HepG2 (cell line): ENCODE data around the gene ATP8A2. TPM values are rescaled to one million over a fixed set of nuclear protein-coding genes. Genes with fewer than 3 reads are reported as not detected.

Experiments used
- ATAC-seq: fragments of 200-7000 bp; cut with Tn5 transposase; 3 replicates; pipeline ENCODE4 v1.9.1; 2020; ENCODE audit warnings: mild to moderate bottlenecking, moderate library complexity
- BruUV-seq: library from RNA; stranded (reverse); fragments of 400-500 nt; replicated peaks from 2 replicates; lab custom pipeline; 2021; lab: Mats Ljungman, UMichigan
- CTCF ChIA-PET: fragments of 300-600 bp; formaldehyde crosslinking; extraction: SDS; loops from one replicate; lab custom pipeline; 2021; ENCODE audit warnings: low total read pairs, inconsistent platforms, low intra/inter-chr PET ratio; lab: Yijun Ruan, JAX
- POLR2A ChIA-PET: fragments of 350-600 bp; sonication (Branson Sonifier 250); formaldehyde crosslinking; loops from one replicate; lab custom pipeline; 2020; ENCODE audit warnings: antibody characterized with exemption, inconsistent platforms; lab: Yijun Ruan, JAX
- DNase-seq: peaks from one replicate; pipeline ENCODE4 v3.0.0-alpha.2; 2015; ENCODE audit warnings: low spot score
- FAIRE-seq: peaks from 3 replicates; lab custom pipeline; 2011; peaks lifted over from hg19 to GRCh38; lab: Jason Lieb, UNC
- H2AFZ ChIP-seq: one replicate; pipeline ENCODE4 v1.6.1; 2011; ENCODE audit warnings: low read length, inconsistent platforms
- H3K27ac ChIP-seq: fragments of 300-600 bp; 3 replicates; pipeline ENCODE4 v1.8.0; 2011; ENCODE audit warnings: mixed run types, mild to moderate bottlenecking, mixed read lengths, low read length, inconsistent platforms; ENCODE audit not compliant: insufficient read depth; ENCODE audit errors: extremely low read length
- H3K27me3 ChIP-seq, 2 experiments: fragments of 200-600 bp in 1 of 2; 2 replicates in 1 of 2; 3 replicates in 1 of 2; pipeline versions ENCODE4 v1.6.0 to v1.8.0; 2011; ENCODE audit warnings: low read length in 2 of 2, mild to moderate bottlenecking in 2 of 2, moderate library complexity in 2 of 2, inconsistent platforms in 1 of 2; ENCODE audit not compliant: insufficient read depth in 2 of 2, control insufficient read depth in 1 of 2
- H3K36me3 ChIP-seq, 2 experiments: fragments of 200-600 bp in 1 of 2; replicated peaks in 1 of 2; 2 replicates in 1 of 2; 3 replicates in 1 of 2; pipeline versions ENCODE4 v1.5.1 to v1.8.0; 2011; ENCODE audit warnings: low read length in 2 of 2, inconsistent platforms in 1 of 2; ENCODE audit not compliant: insufficient read depth in 2 of 2, control insufficient read depth in 1 of 2
- H3K4me1 ChIP-seq: 2 replicates; pipeline ENCODE4 v1.5.1; 2012; ENCODE audit warnings: low read length, inconsistent platforms; ENCODE audit not compliant: insufficient read depth
- H3K4me2 ChIP-seq: 2 replicates; pipeline ENCODE4 v1.6.0; 2011; ENCODE audit warnings: low read depth, low read length, inconsistent platforms
- H3K4me3 ChIP-seq, 3 experiments: fragments of 200-600 bp in 1 of 3; sonication (generic), shearing (Covaris generic) in 1 of 3; replicated peaks in 1 of 3; 2 replicates each; pipeline ENCODE4 v1.5.1; 2011 to 2016; ENCODE audit warnings: low read length in 3 of 3, inconsistent platforms in 2 of 3, low read depth in 2 of 3, mild to moderate bottlenecking in 2 of 3, control low read depth in 1 of 3, mixed read lengths in 1 of 3; ENCODE audit not compliant: insufficient read depth in 1 of 3
- H3K79me2 ChIP-seq: one replicate; pipeline ENCODE4 v1.6.1; 2011; ENCODE audit warnings: low read length, inconsistent platforms; ENCODE audit not compliant: insufficient read depth
- H3K9ac ChIP-seq: 2 replicates; pipeline ENCODE4 v1.6.0; 2011; ENCODE audit warnings: mild to moderate bottlenecking, low read depth, low read length, inconsistent platforms; ENCODE audit not compliant: insufficient read depth
- H3K9me3 ChIP-seq: 2 replicates; pipeline ENCODE4 v1.5.1; 2012; ENCODE audit warnings: mild to moderate bottlenecking, low read length
- H4K20me1 ChIP-seq: 2 replicates; pipeline ENCODE4 v1.6.0; 2011; ENCODE audit warnings: inconsistent platforms, mild to moderate bottlenecking, low read length, moderate library complexity; ENCODE audit not compliant: insufficient read depth
- CREBL2 ChIP-seq: sonication (generic); formaldehyde crosslinking; IDR thresholded peaks from 2 replicates; pipeline ENCODE4 v1.8.1; 2023; ENCODE audit warnings: missing genetic modification reagents, mild to moderate bottlenecking, borderline replicate concordance
- IRF9 ChIP-seq: sonication (generic); formaldehyde crosslinking; IDR thresholded peaks from 2 replicates; pipeline ENCODE4 v1.8.0; 2022; ENCODE audit warnings: missing genetic modification reagents, mild to moderate bottlenecking, borderline replicate concordance
- KLF6 ChIP-seq: IDR thresholded peaks from 2 replicates; pipeline ENCODE4 v1.8.0; 2016; ENCODE audit warnings: missing biosample characterization, missing genetic modification reagents
- MZF1 ChIP-seq: sonication (generic); formaldehyde crosslinking; IDR thresholded peaks from 2 replicates; pipeline ENCODE4 v1.8.1; 2023; ENCODE audit warnings: mild to moderate bottlenecking, missing genetic modification reagents, borderline replicate concordance
- NONO ChIP-seq, 2 experiments: fragments of 450-650 bp in 1 of 2; sonication (generic) in 1 of 2; formaldehyde crosslinking in 1 of 2; IDR thresholded peaks in 1 of 2; conservative IDR thresholded peaks in 1 of 2; 2 replicates each; pipeline versions ENCODE4 v1.6.1 to v1.8.0; 2017 to 2022; ENCODE audit warnings: mild to moderate bottlenecking in 1 of 2, missing genetic modification reagents in 1 of 2, moderate library complexity in 1 of 2
- NR2F6 ChIP-seq, 2 experiments: IDR thresholded peaks; 2 replicates each; pipeline ENCODE4 v1.6.1; 2016; ENCODE audit warnings: antibody characterized with exemption in 1 of 2, mild to moderate bottlenecking in 1 of 2
- SAFB2 ChIP-seq: sonication (generic); formaldehyde crosslinking; IDR thresholded peaks from 2 replicates; pipeline ENCODE4 v1.5.1; 2020; ENCODE audit warnings: missing genetic modification reagents, low read depth, mild to moderate bottlenecking, borderline replicate concordance
- ZBTB39 ChIP-seq: sonication (generic); formaldehyde crosslinking; IDR thresholded peaks from 2 replicates; pipeline ENCODE4 v1.5.0; 2020; ENCODE audit warnings: missing genetic modification reagents
- ZNF207 ChIP-seq: fragments of 450-650 bp; IDR thresholded peaks from 2 replicates; pipeline ENCODE4 v1.6.1; 2016; ENCODE audit warnings: antibody characterized with exemption, borderline replicate concordance
- ZNF224 ChIP-seq: sonication (generic); formaldehyde crosslinking; IDR thresholded peaks from 2 replicates; pipeline ENCODE4 v1.5.0; 2020; ENCODE audit warnings: mild to moderate bottlenecking, missing genetic modification reagents
- WGBS: methylation state at CpG from one replicate; pipeline ENCODE4 v1.1.6; 2017; ENCODE audit warnings: low lambda C conversion rate; 5-methylcytosine and 5-hydroxymethylcytosine counted together
- in situ Hi-C: cut with HindIII; loops from 2 replicates; pipeline ENCODE4 v1.10.0; 2017; ENCODE audit warnings: low pct_unique_long_range_greater_than_20kb; ENCODE audit not compliant: extremely low pct_ligation_motif_present
- intact Hi-C: fragments of 100-400 bp; cut with micrococcal nuclease; formaldehyde crosslinking; loops from one replicate; pipeline ENCODE4 v1.10.0; 2022; ENCODE audit not compliant: unreplicated experiment
- polyA plus RNA-seq, 8 experiments: library from polyadenylated mRNA; depleted of rRNA in 3 of 8; stranded (reverse) in 7 of 8; unstranded in 1 of 8; fragments of >200 nt; fragmentation: Illumina TruSeq in 4 of 8; extraction: Trizol in 4 of 8; gene quantifications; 2 replicates each; pipeline versions ENCODE4 v1.2.1 to v1.2.3, GENCODE V29; 2011 to 2016; ENCODE audit warnings: low read depth in 4 of 8, missing spikeins in 1 of 8, mixed read lengths in 1 of 8; ENCODE audit not compliant: insufficient read depth in 1 of 8
- total RNA-seq, 5 experiments: library from RNA; depleted of rRNA; stranded (reverse); fragments of >200 nt; fragmentation: Illumina TruSeq; extraction: Trizol; gene quantifications; 2 replicates each; pipeline ENCODE4 v1.2.3, GENCODE V29; 2016; ENCODE audit warnings: low read depth in 1 of 5
- TF ChIP-seq, protein P1 (sequence below): sonication (generic); formaldehyde crosslinking; IDR thresholded peaks from 2 replicates; pipeline ENCODE4 v1.4.0; 2020; ENCODE audit warnings: missing genetic modification reagents
- TF ChIP-seq, protein P2 (sequence below): sonication (generic); formaldehyde crosslinking; conservative IDR thresholded peaks from 2 replicates; pipeline ENCODE4 v1.4.0; 2020; ENCODE audit warnings: missing genetic modification reagents

ATP8A2 gene
- total and polyA plus RNA-seq, 2 of the 13 experiments (the other 11 are each of a cell fraction or from before 2014, with no cell fraction given) = 0.09 TPM; not detected in 1

DNA sequence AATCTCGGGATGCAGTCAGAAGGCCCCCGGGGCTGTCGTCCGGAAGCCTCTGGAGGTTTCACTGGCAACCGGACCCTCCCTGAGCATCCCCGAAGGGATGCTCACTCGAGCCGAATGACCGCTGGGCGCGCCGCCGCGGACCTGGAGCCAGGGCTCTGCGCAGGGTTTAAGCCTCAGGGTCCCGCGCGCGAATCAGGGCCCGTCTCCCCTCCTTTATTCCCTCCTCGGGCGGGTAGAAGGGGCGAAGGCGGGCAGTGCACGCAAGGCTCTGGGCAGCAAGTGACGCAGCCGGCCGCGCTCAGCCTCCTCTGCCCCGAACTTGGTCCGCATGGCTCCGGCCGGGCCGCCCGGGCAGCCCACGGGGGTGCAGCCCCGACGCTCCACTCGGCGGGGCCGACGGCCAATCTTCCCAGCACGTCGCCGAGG is 679.5 kb downstream of the ATP8A2 start:
- in situ Hi-C loops = no loop called here
- no peaks in the 10 kb centered on the region for H3K79me2 ChIP-seq
- ChIA-PET POLR2A (no interaction called here), CTCF (no interaction called here)
- DNase-seq (no peak), FAIRE-seq (no peak), ATAC-seq (no peak; the same call in 1 of the 3 replicates)
- H3K9me3 ChIP-seq = no peaks in the 10 kb centered on the region
- H3K4me2 ChIP-seq = no peak overlapping the region
- no peak for TF ChIP-seq NONO (IDR thresholded peaks at IDR 0.05)
- TF ChIP-seq NONO (CRISPR knock-in tag; conservative IDR thresholded peaks at IDR 0.05) = no peak
- no peak for TF ChIP-seq SAFB2 (CRISPR knock-in tag)
- no peak for TF ChIP-seq ZNF224
- no peak for TF ChIP-seq MZF1 (CRISPR knock-in tag)
- no peak for TF ChIP-seq ZNF207
- TF ChIP-seq KLF6 (CRISPR knock-in tag) = no peak
- no peak for TF ChIP-seq IRF9 (CRISPR knock-in tag)
- TF ChIP-seq, protein P1, sequence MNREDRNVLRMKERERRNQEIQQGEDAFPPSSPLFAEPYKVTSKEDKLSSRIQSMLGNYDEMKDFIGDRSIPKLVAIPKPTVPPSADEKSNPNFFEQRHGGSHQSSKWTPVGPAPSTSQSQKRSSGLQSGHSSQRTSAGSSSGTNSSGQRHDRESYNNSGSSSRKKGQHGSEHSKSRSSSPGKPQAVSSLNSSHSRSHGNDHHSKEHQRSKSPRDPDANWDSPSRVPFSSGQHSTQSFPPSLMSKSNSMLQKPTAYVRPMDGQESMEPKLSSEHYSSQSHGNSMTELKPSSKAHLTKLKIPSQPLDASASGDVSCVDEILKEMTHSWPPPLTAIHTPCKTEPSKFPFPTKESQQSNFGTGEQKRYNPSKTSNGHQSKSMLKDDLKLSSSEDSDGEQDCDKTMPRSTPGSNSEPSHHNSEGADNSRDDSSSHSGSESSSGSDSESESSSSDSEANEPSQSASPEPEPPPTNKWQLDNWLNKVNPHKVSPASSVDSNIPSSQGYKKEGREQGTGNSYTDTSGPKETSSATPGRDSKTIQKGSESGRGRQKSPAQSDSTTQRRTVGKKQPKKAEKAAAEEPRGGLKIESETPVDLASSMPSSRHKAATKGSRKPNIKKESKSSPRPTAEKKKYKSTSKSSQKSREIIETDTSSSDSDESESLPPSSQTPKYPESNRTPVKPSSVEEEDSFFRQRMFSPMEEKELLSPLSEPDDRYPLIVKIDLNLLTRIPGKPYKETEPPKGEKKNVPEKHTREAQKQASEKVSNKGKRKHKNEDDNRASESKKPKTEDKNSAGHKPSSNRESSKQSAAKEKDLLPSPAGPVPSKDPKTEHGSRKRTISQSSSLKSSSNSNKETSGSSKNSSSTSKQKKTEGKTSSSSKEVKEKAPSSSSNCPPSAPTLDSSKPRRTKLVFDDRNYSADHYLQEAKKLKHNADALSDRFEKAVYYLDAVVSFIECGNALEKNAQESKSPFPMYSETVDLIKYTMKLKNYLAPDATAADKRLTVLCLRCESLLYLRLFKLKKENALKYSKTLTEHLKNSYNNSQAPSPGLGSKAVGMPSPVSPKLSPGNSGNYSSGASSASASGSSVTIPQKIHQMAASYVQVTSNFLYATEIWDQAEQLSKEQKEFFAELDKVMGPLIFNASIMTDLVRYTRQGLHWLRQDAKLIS (CRISPR knock-in tag) = no peak
- no peak for TF ChIP-seq ZBTB39 (CRISPR knock-in tag)
- TF ChIP-seq, protein P2, sequence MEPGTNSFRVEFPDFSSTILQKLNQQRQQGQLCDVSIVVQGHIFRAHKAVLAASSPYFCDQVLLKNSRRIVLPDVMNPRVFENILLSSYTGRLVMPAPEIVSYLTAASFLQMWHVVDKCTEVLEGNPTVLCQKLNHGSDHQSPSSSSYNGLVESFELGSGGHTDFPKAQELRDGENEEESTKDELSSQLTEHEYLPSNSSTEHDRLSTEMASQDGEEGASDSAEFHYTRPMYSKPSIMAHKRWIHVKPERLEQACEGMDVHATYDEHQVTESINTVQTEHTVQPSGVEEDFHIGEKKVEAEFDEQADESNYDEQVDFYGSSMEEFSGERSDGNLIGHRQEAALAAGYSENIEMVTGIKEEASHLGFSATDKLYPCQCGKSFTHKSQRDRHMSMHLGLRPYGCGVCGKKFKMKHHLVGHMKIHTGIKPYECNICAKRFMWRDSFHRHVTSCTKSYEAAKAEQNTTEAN = no peak
- TF ChIP-seq NR2F6 (IDR thresholded peaks at IDR 0.05) = no peak
- TF ChIP-seq NR2F6 (CRISPR knock-in tag; IDR thresholded peaks at IDR 0.05) = no peak
- no peak for TF ChIP-seq CREBL2 (CRISPR knock-in tag)
- no peak overlapping the region for H3K27ac ChIP-seq
- 74% methylated on average over 28 of the region's 45 CpGs for WGBS
- no peak overlapping the region; a peak in 1 of 6 replicates for H3K4me3 ChIP-seq
- no peak overlapping the region for H3K9ac ChIP-seq
- no peaks in the 10 kb centered on the region for H3K4me1 ChIP-seq
- no TSS peak for BruUV-seq
- no peaks in the 10 kb centered on the region for H4K20me1 ChIP-seq
- no peaks in the 10 kb centered on the region for H3K36me3 ChIP-seq
- intact Hi-C loops = no loop called here
- H2AFZ ChIP-seq = no peak overlapping the region
- peaks cover 4 to 51% of the 10 kb centered on the region in 2 experiments; a peak in 4 of 5 replicates for H3K27me3 ChIP-seq
